ENCODE results near the gene PRL. TPM values are rescaled to one million over a fixed set of nuclear protein-coding genes. Genes with fewer than 3 reads are reported as not detected.

The PRL gene
- total and polyA plus RNA-seq, 4 donors = not detected

GRCh38 chr6:22288721-22289120 is 8.1 kb downstream of the PRL start:
- TF ChIP-seq NR2F2 (IDR thresholded peaks at IDR 0.05) (no peak), REST (IDR thresholded peaks at IDR 0.05) (no peak), RAD21 (IDR thresholded peaks at IDR 0.05) (no peak), JUND (IDR thresholded peaks at IDR 0.05) (no peak), SP1 (IDR thresholded peaks at IDR 0.05) (no peak), YY1 (IDR thresholded peaks at IDR 0.05) (no peak), RXRA (IDR thresholded peaks at IDR 0.05) (no peak), ZBTB33 (IDR thresholded peaks at IDR 0.05) (no peak), CTCF (IDR thresholded peaks at IDR 0.05; ENCODE audit: low read depth, low read length, missing input control) (no peak), MAX (IDR thresholded peaks at IDR 0.05) (no peak), TAF1 (conservative IDR thresholded peaks at IDR 0.05) (no peak), GABPA (IDR thresholded peaks at IDR 0.05 in 1 of 2, conservative IDR thresholded peaks at IDR 0.05 in 1 of 2) (no peak), FOXA1 (IDR thresholded peaks at IDR 0.05) (no peak), ATF3 (IDR thresholded peaks at IDR 0.05) (no peak), EGR1 (IDR thresholded peaks at IDR 0.05; ENCODE audit: low read depth in 2 of 2) (no peak), FOXA2 (IDR thresholded peaks at IDR 0.05) (no peak)
- 92% methylated on average over 18 of the region's 18 CpGs for WGBS
- H3K27ac ChIP-seq (ENCODE audit: low read depth in 1 of 2, low read length in 2 of 2) = no peak overlapping the region
- H3K4me3 ChIP-seq (ENCODE audit: low read depth in 1 of 3, low read length in 3 of 3) = no peak overlapping the region
- no peak overlapping the region for H3K9ac ChIP-seq (ENCODE audit: low read depth in 1 of 2, low read length in 2 of 2)
- H3K36me3 ChIP-seq (ENCODE audit: control insufficient read depth in 4 of 4, insufficient read depth in 3 of 4, low read depth in 1 of 4, low read length in 3 of 4) = no peaks in the 10 kb centered on the region
- no peaks in the 10 kb centered on the region for H3K4me1 ChIP-seq (ENCODE audit: control insufficient read depth in 4 of 4, insufficient read depth in 4 of 4, low read length in 3 of 4)
- H3K27me3 ChIP-seq (ENCODE audit: control insufficient read depth in 4 of 4, insufficient read depth in 4 of 4, low read length in 3 of 4) = peaks cover 0 to 4% (median 0%) of the 10 kb centered on the region in 4 donors
- no peaks in the 10 kb centered on the region for H3K9me3 ChIP-seq (ENCODE audit: control insufficient read depth in 4 of 4, low read length in 3 of 4)
- no peak for DNase-seq (ENCODE audit: low spot score)

- peaks cover 0 to 4% (median 0%) of the 10 kb centered on the region in 4 donors for H3K27me3 ChIP-seq (ENCODE audit: control insufficient read depth in 4 of 4, insufficient read depth in 4 of 4, low read length in 3 of 4)
- no peaks in the 10 kb centered on the region for H3K9me3 ChIP-seq (ENCODE audit: control insufficient read depth in 4 of 4, low read length in 3 of 4)
- 74% methylated on average over 2 of the region's 2 CpGs for WGBS
- no peak for TF ChIP-seq RAD21 (IDR thresholded peaks at IDR 0.05)
- H3K4me1 ChIP-seq (ENCODE audit: control insufficient read depth in 4 of 4, insufficient read depth in 4 of 4, low read length in 3 of 4) = no peaks in the 10 kb centered on the region
- H3K4me3 ChIP-seq (ENCODE audit: low read depth in 1 of 3, low read length in 3 of 3) = no peak overlapping the region
- H3K27ac ChIP-seq (ENCODE audit: low read depth in 1 of 2, low read length in 2 of 2) = no peak overlapping the region
- no peak overlapping the region for H3K9ac ChIP-seq (ENCODE audit: low read depth in 1 of 2, low read length in 2 of 2)
- H3K36me3 ChIP-seq (ENCODE audit: control insufficient read depth in 4 of 4, insufficient read depth in 3 of 4, low read depth in 1 of 4, low read length in 3 of 4) = no peaks in the 10 kb centered on the region
- DNase-seq (ENCODE audit: low spot score) = no peak
Observed at GRCh38 chr6:22284666-22285065, 12.2 kb downstream of the PRL start.

Measured in liver (tissue), 9 donors.